CD4-positive, CD25-positive, alpha-beta regulatory T cell (primary cell): ENCODE results near the gene FAM161B. TPM values are rescaled to one million over a fixed set of nuclear protein-coding genes. Genes with fewer than 3 reads are reported as not detected.
A peak's percentile ranks its signal among the peaks of the same experiment; 100 is the strongest.
"Not testable (repeated sequence)": the region's sequence is repeated elsewhere in the genome, so short reads cannot be mapped to it uniquely, and the experiment has no call there.

Source experiments
- ATAC-seq, 2 donors: fragments of 150-1000 bp; cut with Tn5 transposase; one replicate each; pipeline ENCODE4 v1.10.0; 2021; ENCODE audit warnings: low read depth in 2 of 2, moderate number of reproducible peaks in 2 of 2, moderate library complexity in 1 of 2
- DNase-seq, 3 donors: peaks; one replicate each; pipeline versions ENCODE4 v3.0.0 to v3.0.0-alpha.2; 2012 to 2022; ENCODE audit warnings: mixed read lengths in 1 of 3
- H3K27ac ChIP-seq: one replicate; pipeline ENCODE4 v1.7.0; 2013; ENCODE audit warnings: mild to moderate bottlenecking, low read length; ENCODE audit not compliant: insufficient read depth, poor library complexity, severe bottlenecking
- H3K27me3 ChIP-seq: one replicate; pipeline ENCODE4 v1.7.0; 2013; ENCODE audit warnings: low read length; ENCODE audit not compliant: control insufficient read depth, insufficient read depth
- H3K36me3 ChIP-seq: one replicate; pipeline ENCODE4 v1.7.0; 2013; ENCODE audit warnings: mild to moderate bottlenecking, low read length, moderate library complexity; ENCODE audit not compliant: control insufficient read depth, insufficient read depth
- H3K4me1 ChIP-seq: 2 replicates; pipeline ENCODE4 v1.7.0; 2013; ENCODE audit warnings: mild to moderate bottlenecking, low read length; ENCODE audit not compliant: insufficient read depth, control insufficient read depth, poor library complexity, severe bottlenecking
- H3K4me3 ChIP-seq: one replicate; pipeline ENCODE4 v1.7.0; 2013; ENCODE audit warnings: low read depth, mild to moderate bottlenecking, low read length, moderate library complexity
- H3K9me3 ChIP-seq, 2 experiments: 1 replicate in 1 of 2; 2 replicates in 1 of 2; pipeline ENCODE4 v1.7.0; 2013; ENCODE audit warnings: low read length in 2 of 2, mild to moderate bottlenecking in 1 of 2, moderate library complexity in 1 of 2; ENCODE audit not compliant: control insufficient read depth in 2 of 2
- H3K27ac Mint-ChIP-seq, 3 donors: one replicate each; pipeline ENCODE4 v1.8.0; 2020 to 2022; ENCODE audit warnings: mild to moderate bottlenecking in 3 of 3, mixed read lengths in 3 of 3, moderate library complexity in 2 of 3
- H3K27me3 Mint-ChIP-seq: one replicate; pipeline ENCODE4 v1.8.0; 2022; ENCODE audit warnings: mild to moderate bottlenecking, mixed read lengths
- H3K36me3 Mint-ChIP-seq: one replicate; pipeline ENCODE4 v1.8.0; 2020; ENCODE audit warnings: mixed read lengths
- H3K4me1 Mint-ChIP-seq, 4 donors: one replicate each; pipeline ENCODE4 v1.8.0; 2020 to 2022; ENCODE audit warnings: mixed read lengths in 4 of 4, mild to moderate bottlenecking in 1 of 4
- H3K4me3 Mint-ChIP-seq, 4 donors: one replicate each; pipeline ENCODE4 v1.8.0; 2020 to 2022; ENCODE audit warnings: mild to moderate bottlenecking in 4 of 4, mixed read lengths in 4 of 4, moderate library complexity in 3 of 4
- H3K9me3 Mint-ChIP-seq, 7 donors: one replicate each; pipeline ENCODE4 v1.8.0; 2020 to 2022; ENCODE audit warnings: mixed read lengths in 7 of 7, mild to moderate bottlenecking in 3 of 7, moderate library complexity in 2 of 7
- polyA plus RNA-seq, 4 donors: library from polyadenylated mRNA; unstranded; fragments of 300-500 nt; fragmentation: Illumina TruSeq; gene quantifications; one replicate each; pipeline ENCODE4 v1.2.3, GENCODE V29; 2021
- total RNA-seq: library from RNA; stranded (reverse); gene quantifications from one replicate; pipeline ENCODE4 v1.2.3, GENCODE V29; 2022

The FAM161B gene
- total and polyA plus RNA-seq, 5 donors from 2014 or later: 1.0 to 4.6 (median 1.8) TPM

- peaks cover 22% of the 10 kb centered on the region for H3K36me3 Mint-ChIP-seq
- H3K27me3 ChIP-seq: no peaks in the 10 kb centered on the region
- H3K4me1 Mint-ChIP-seq: no peaks in the 10 kb centered on the region
- no peak overlapping the region for H3K27ac Mint-ChIP-seq
- H3K27ac ChIP-seq: no peak overlapping the region
- DNase-seq (no peak), ATAC-seq (no peak)
- H3K9me3 ChIP-seq: no peaks in the 10 kb centered on the region
- no peak overlapping the region for H3K4me3 ChIP-seq
- no peaks in the 10 kb centered on the region for H3K27me3 Mint-ChIP-seq
- no peaks in the 10 kb centered on the region for H3K9me3 Mint-ChIP-seq
- H3K4me3 Mint-ChIP-seq: no peak overlapping the region
- H3K36me3 ChIP-seq: peaks cover 10% of the 10 kb centered on the region
- no peaks in the 10 kb centered on the region for H3K4me1 ChIP-seq
Observed at GRCh38 chr14:73991092-73991491, 41.2 kb upstream of the FAM161B start.

- not testable (repeated sequence) for H3K27ac ChIP-seq, H3K27me3 Mint-ChIP-seq, H3K9me3 ChIP-seq, H3K4me3 ChIP-seq, H3K4me1 Mint-ChIP-seq, ATAC-seq, DNase-seq, H3K4me3 Mint-ChIP-seq, H3K27me3 ChIP-seq, H3K27ac Mint-ChIP-seq, H3K36me3 ChIP-seq, H3K9me3 Mint-ChIP-seq, H3K4me1 ChIP-seq
- H3K36me3 Mint-ChIP-seq: peaks cover 32% of the 10 kb centered on the region
Observed at GRCh38 chr14:73988656-73989055, 38.8 kb upstream of the FAM161B start.

- Histone ChIP-seq H3K27me3 (no peaks in the 10 kb centered on the region), H3K36me3 (peaks cover 10% of the 10 kb centered on the region), H3K4me3 (no peak overlapping the region), H3K9me3 (no peaks in the 10 kb centered on the region), H3K4me1 (no peaks in the 10 kb centered on the region), H3K27ac (no peak overlapping the region)
- Mint-ChIP-seq H3K27me3 (no peaks in the 10 kb centered on the region), H3K4me3 (no peak overlapping the region), H3K36me3 (peaks cover 32% of the 10 kb centered on the region), H3K9me3 (no peaks in the 10 kb centered on the region), H3K27ac (no peak overlapping the region), H3K4me1 (no peaks in the 10 kb centered on the region)
- ATAC-seq: no peak
- no peak for DNase-seq
Observed at GRCh38 chr14:73988065-73988464, 38.2 kb upstream of the FAM161B start.

GRCh38 chr14:73977896-73978295 is 28.0 kb upstream of the FAM161B start:
- H3K27ac ChIP-seq: no peak overlapping the region
- peaks cover 27% of the 10 kb centered on the region for H3K36me3 Mint-ChIP-seq
- peak overlapping the region in 1 of 3 donors; percentile 13 for H3K27ac Mint-ChIP-seq
- H3K27me3 ChIP-seq: no peaks in the 10 kb centered on the region
- H3K9me3 Mint-ChIP-seq: no peaks in the 10 kb centered on the region
- H3K4me3 Mint-ChIP-seq: no peak overlapping the region
- no peaks in the 10 kb centered on the region for H3K9me3 ChIP-seq
- DNase-seq (no peak), ATAC-seq (no peak)
- H3K4me1 Mint-ChIP-seq: no peaks in the 10 kb centered on the region
- no peaks in the 10 kb centered on the region for H3K27me3 Mint-ChIP-seq
- no peaks in the 10 kb centered on the region for H3K4me1 ChIP-seq
- peaks cover 13% of the 10 kb centered on the region for H3K36me3 ChIP-seq
- no peak overlapping the region for H3K4me3 ChIP-seq

- DNase-seq (no peak), ATAC-seq (no peak)
- Histone ChIP-seq H3K27me3 (no peaks in the 10 kb centered on the region), H3K36me3 (peaks cover 13% of the 10 kb centered on the region), H3K27ac (no peak overlapping the region), H3K9me3 (no peaks in the 10 kb centered on the region), H3K4me1 (no peaks in the 10 kb centered on the region), H3K4me3 (no peak overlapping the region)
- H3K4me3 Mint-ChIP-seq: no peak overlapping the region
- H3K36me3 Mint-ChIP-seq: peaks cover 39% of the 10 kb centered on the region
- no peaks in the 10 kb centered on the region for H3K4me1 Mint-ChIP-seq
- no peaks in the 10 kb centered on the region for H3K27me3 Mint-ChIP-seq
- no peak overlapping the region for H3K27ac Mint-ChIP-seq
- no peaks in the 10 kb centered on the region for H3K9me3 Mint-ChIP-seq
Observed at GRCh38 chr14:73976125-73976524, 26.2 kb upstream of the FAM161B start.

- Histone ChIP-seq H3K4me1 (no peaks in the 10 kb centered on the region), H3K36me3 (peaks cover 19% of the 10 kb centered on the region), H3K27me3 (no peaks in the 10 kb centered on the region), H3K27ac (no peak overlapping the region), H3K4me3 (no peak overlapping the region), H3K9me3 (no peaks in the 10 kb centered on the region)
- H3K4me3 Mint-ChIP-seq: no peak overlapping the region
- peaks cover 41% of the 10 kb centered on the region for H3K36me3 Mint-ChIP-seq
- no peaks in the 10 kb centered on the region for H3K9me3 Mint-ChIP-seq
- H3K27ac Mint-ChIP-seq: no peak overlapping the region
- ATAC-seq (no peak), DNase-seq (no peak)
- H3K27me3 Mint-ChIP-seq: no peaks in the 10 kb centered on the region
- no peaks in the 10 kb centered on the region for H3K4me1 Mint-ChIP-seq
Observed at GRCh38 chr14:73973497-73973896, 23.6 kb upstream of the FAM161B start.

- Mint-ChIP-seq H3K4me1 (no peaks in the 10 kb centered on the region), H3K9me3 (no peaks in the 10 kb centered on the region), H3K27ac (no peak overlapping the region), H3K27me3 (no peaks in the 10 kb centered on the region), H3K36me3 (peaks cover 40% of the 10 kb centered on the region), H3K4me3 (no peak overlapping the region)
- ATAC-seq (no peak), DNase-seq (no peak)
- H3K27ac ChIP-seq: no peak overlapping the region
- H3K36me3 ChIP-seq: peaks cover 11% of the 10 kb centered on the region
- H3K27me3 ChIP-seq: no peaks in the 10 kb centered on the region
- H3K4me1 ChIP-seq: no peaks in the 10 kb centered on the region
- no peaks in the 10 kb centered on the region for H3K9me3 ChIP-seq
- H3K4me3 ChIP-seq: no peak overlapping the region
Observed at GRCh38 chr14:73968885-73969284, 19.0 kb upstream of the FAM161B start.

- no peak overlapping the region for H3K4me3 Mint-ChIP-seq
- H3K27me3 Mint-ChIP-seq: no peaks in the 10 kb centered on the region
- no peak overlapping the region for H3K4me3 ChIP-seq
- H3K4me1 Mint-ChIP-seq: no peaks in the 10 kb centered on the region
- ATAC-seq: no peak
- peaks cover 39% of the 10 kb centered on the region for H3K36me3 ChIP-seq
- H3K36me3 Mint-ChIP-seq: peaks cover 45% of the 10 kb centered on the region
- no peaks in the 10 kb centered on the region for H3K9me3 ChIP-seq
- no peak overlapping the region for H3K27ac ChIP-seq
- no peaks in the 10 kb centered on the region for H3K4me1 ChIP-seq
- H3K9me3 Mint-ChIP-seq: no peaks in the 10 kb centered on the region
- DNase-seq: no peak
- peak overlapping the region in 1 of 3 donors; percentile 80 for H3K27ac Mint-ChIP-seq
- no peaks in the 10 kb centered on the region for H3K27me3 ChIP-seq
Observed at GRCh38 chr14:73965216-73965615, 15.3 kb upstream of the FAM161B start.
